Keratinocyte (primary cell): ENCODE data around the gene KLK11.

Experiments
- CTCF ChIP-seq, 3 experiments: IDR thresholded peaks in 1 of 3; conservative IDR thresholded peaks in 1 of 3; optimal IDR thresholded peaks in 1 of 3; 2 replicates in 2 of 3; 3 replicates in 1 of 3; pipeline versions ENCODE3 to v1.5.1; 2011; ENCODE audit warnings: low read length in 3 of 3, mild to moderate bottlenecking in 3 of 3, moderate library complexity in 2 of 3, control low read depth in 1 of 3, inconsistent platforms in 1 of 3; ENCODE audit not compliant: insufficient read depth in 2 of 3; ENCODE audit errors: extremely low read depth in 1 of 3
- EZH2 ChIP-seq: IDR thresholded peaks from one replicate; pipeline ENCODE4 v1.6.1; 2012; ENCODE audit warnings: inconsistent platforms, mild to moderate bottlenecking, low read length, moderate library complexity

DNA sequence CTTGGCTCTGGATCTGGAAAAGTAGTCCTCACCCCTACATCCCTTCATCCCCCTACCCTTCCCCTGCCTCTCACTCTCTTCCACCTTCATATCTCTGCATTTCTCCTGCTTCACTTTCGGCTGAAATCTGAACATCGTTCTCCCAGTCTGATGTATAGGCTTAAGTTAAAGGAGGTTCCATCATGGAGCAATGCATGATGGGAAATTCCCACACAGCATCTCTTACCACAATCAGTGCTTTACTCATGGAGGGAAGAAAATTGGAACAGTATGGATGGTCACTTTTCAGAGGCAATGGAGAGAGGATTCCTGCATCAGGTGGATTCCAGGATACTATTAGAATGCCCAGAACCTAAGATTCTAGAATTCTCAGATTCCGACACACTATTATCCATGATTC lies 18.9 kb downstream of the KLK11 start:
- no peak for TF ChIP-seq CTCF (optimal IDR thresholded peaks at IDR 0.05 in 1 of 3, IDR thresholded peaks at IDR 0.05 in 1 of 3, conservative IDR thresholded peaks at IDR 0.05 in 1 of 3; ENCODE audit: extremely low read depth in 1 of 3, insufficient read depth in 2 of 3, low read length in 3 of 3)
- TF ChIP-seq EZH2 = no peak
